Loucy (cell line): ENCODE measurements around the gene ZNF398.

Experiments
- EZH2phosphoT487 ChIP-seq: fragments of 200-600 bp; IDR thresholded peaks from 2 replicates; pipeline ENCODE4 v1.6.1; 2018; ENCODE audit warnings: antibody characterized with exemption, mild to moderate bottlenecking, moderate library complexity, borderline replicate concordance
- TF ChIP-seq, protein P1 (sequence below): fragments of 200-600 bp; sonication (generic); conservative IDR thresholded peaks from 2 replicates; pipeline ENCODE4 v1.5.1; 2014; ENCODE audit warnings: mild to moderate bottlenecking, antibody characterized with exemption, low read length

- TF ChIP-seq EZH2phosphoT487: no peak
- TF ChIP-seq, protein P1, sequence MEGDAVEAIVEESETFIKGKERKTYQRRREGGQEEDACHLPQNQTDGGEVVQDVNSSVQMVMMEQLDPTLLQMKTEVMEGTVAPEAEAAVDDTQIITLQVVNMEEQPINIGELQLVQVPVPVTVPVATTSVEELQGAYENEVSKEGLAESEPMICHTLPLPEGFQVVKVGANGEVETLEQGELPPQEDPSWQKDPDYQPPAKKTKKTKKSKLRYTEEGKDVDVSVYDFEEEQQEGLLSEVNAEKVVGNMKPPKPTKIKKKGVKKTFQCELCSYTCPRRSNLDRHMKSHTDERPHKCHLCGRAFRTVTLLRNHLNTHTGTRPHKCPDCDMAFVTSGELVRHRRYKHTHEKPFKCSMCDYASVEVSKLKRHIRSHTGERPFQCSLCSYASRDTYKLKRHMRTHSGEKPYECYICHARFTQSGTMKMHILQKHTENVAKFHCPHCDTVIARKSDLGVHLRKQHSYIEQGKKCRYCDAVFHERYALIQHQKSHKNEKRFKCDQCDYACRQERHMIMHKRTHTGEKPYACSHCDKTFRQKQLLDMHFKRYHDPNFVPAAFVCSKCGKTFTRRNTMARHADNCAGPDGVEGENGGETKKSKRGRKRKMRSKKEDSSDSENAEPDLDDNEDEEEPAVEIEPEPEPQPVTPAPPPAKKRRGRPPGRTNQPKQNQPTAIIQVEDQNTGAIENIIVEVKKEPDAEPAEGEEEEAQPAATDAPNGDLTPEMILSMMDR: no peak
These were observed 20.5 kb upstream of the ZNF398 start for GRCh38 chr7:149126662-149127266.
